A673 (cell line): ENCODE data around the gene PRPF4. TPM values are rescaled to one million over a fixed set of nuclear protein-coding genes. Genes with fewer than 3 reads are reported as not detected.
"Not testable (repeated sequence)": the region's sequence is repeated elsewhere in the genome, so short reads cannot be mapped to it uniquely, and the experiment has no call there.

Source experiments
- BruUV-seq: library from RNA; stranded (reverse); fragments of 400-500 nt; replicated peaks from 2 replicates; lab custom pipeline; 2021; lab: Mats Ljungman, UMichigan
- CTCF ChIA-PET: fragments of 300-600 bp; sonication (Branson Sonifier 250); formaldehyde crosslinking; loops from one replicate; lab custom pipeline; 2022; ENCODE audit warnings: antibody characterized with exemption; lab: Charles Lee
- POLR2A ChIA-PET: fragments of 300-600 bp; sonication (Branson Sonifier 250); formaldehyde crosslinking; loops from one replicate; lab custom pipeline; 2022; ENCODE audit warnings: antibody characterized with exemption; ENCODE audit not compliant: low non-redundant PET; lab: Charles Lee
- DNase-seq: peaks from one replicate; pipeline ENCODE4 v3.0.0-alpha.2; 2015; ENCODE audit warnings: low spot score
- H3K27ac ChIP-seq: fragments of 200-600 bp; sonication (generic); 2 replicates; pipeline ENCODE4 v1.5.1; 2016; ENCODE audit warnings: mixed run types, low read depth, mild to moderate bottlenecking, mixed read lengths, antibody characterized with exemption, low read length; ENCODE audit not compliant: poor library complexity, severe bottlenecking
- H3K27me3 ChIP-seq: fragments of 200-600 bp; sonication (generic); replicated peaks from 2 replicates; pipeline ENCODE4 v1.6.1; 2017; ENCODE audit warnings: mixed run types, low read depth, mild to moderate bottlenecking, mixed read lengths, antibody characterized with exemption, low read length; ENCODE audit not compliant: insufficient read depth, poor library complexity
- H3K36me3 ChIP-seq: fragments of 200-600 bp; sonication (generic); 2 replicates; pipeline ENCODE4 v1.6.1; 2016; ENCODE audit warnings: mixed run types, mild to moderate bottlenecking, mixed read lengths, antibody characterized with exemption, low read length; ENCODE audit not compliant: insufficient read depth, poor library complexity, severe bottlenecking
- H3K4me1 ChIP-seq: fragments of 200-600 bp; sonication (generic); 2 replicates; pipeline ENCODE4 v1.6.1; 2017; ENCODE audit warnings: mixed run types, mild to moderate bottlenecking, mixed read lengths, antibody characterized with exemption, low read length; ENCODE audit not compliant: insufficient read depth, poor library complexity, severe bottlenecking
- H3K4me3 ChIP-seq: fragments of 200-600 bp; sonication (generic); 2 replicates; pipeline ENCODE4 v1.5.1; 2016; ENCODE audit warnings: low read depth, mixed run types, mild to moderate bottlenecking, mixed read lengths, low read length; ENCODE audit not compliant: poor library complexity, severe bottlenecking
- H3K9me3 ChIP-seq: fragments of 200-600 bp; sonication (generic); 2 replicates; pipeline ENCODE4 v1.6.1; 2016; ENCODE audit warnings: mixed run types, low read depth, mild to moderate bottlenecking, mixed read lengths, antibody characterized with exemption, low read length; ENCODE audit not compliant: poor library complexity, severe bottlenecking
- EZH2 ChIP-seq: fragments of 200-600 bp; sonication (generic); IDR thresholded peaks from 2 replicates; pipeline ENCODE4 v1.6.1; 2017; ENCODE audit warnings: borderline replicate concordance, low read depth, mild to moderate bottlenecking, mixed read lengths, antibody characterized with exemption, low read length; ENCODE audit not compliant: poor library complexity, severe bottlenecking
- intact Hi-C: fragments of 100-400 bp; cut with micrococcal nuclease; formaldehyde crosslinking; loops from one replicate; pipeline ENCODE4 v1.10.0; 2022; ENCODE audit not compliant: unreplicated experiment
- total RNA-seq: library from RNA; stranded (reverse); gene quantifications from 2 replicates; pipeline ENCODE4 v1.2.3, GENCODE V29; 2021
- TF ChIP-seq, protein P1 (sequence below): fragments of 300-800, 200-600 bp; sonication (generic); conservative IDR thresholded peaks from 2 replicates; pipeline ENCODE4 v1.5.1; 2017; ENCODE audit warnings: low read depth, mild to moderate bottlenecking, antibody characterized with exemption, low read length, moderate library complexity, mixed read lengths

The PRPF4 gene
- total RNA-seq, 1 experiment from 2014 or later = 59.8 TPM

DNA sequence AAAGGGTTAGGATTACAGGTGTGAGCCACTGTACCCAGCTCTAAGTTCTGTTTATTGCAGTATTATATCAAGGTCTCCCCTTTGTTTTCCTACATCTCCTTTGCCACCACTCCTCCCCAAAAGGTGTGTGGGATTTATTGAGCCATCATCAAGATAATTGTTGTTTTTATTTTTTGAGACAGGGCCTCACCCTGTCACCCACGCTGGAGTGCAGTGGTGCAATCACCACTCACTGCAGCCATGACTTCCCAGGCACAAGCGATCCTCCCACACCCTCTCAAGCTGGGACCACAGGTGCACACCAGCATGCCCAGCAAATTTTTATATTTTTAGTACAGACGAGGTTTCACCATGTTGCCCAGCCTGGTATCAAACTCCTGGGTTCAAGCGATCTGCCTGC lies 29.6 kb upstream of the PRPF4 start:
- ChIA-PET CTCF (no interaction called here), POLR2A (no interaction called here)
- Histone ChIP-seq H3K9me3 (no peaks in the 10 kb centered on the region), H3K4me3 (no peak overlapping the region), H3K4me1 (peaks cover 17% of the 10 kb centered on the region), H3K27ac (no peak overlapping the region), H3K36me3 (no peaks in the 10 kb centered on the region), H3K27me3 (no peaks in the 10 kb centered on the region)
- DNase-seq = no peak
- BruUV-seq = no TSS peak
- TF ChIP-seq EZH2 = no peak
- TF ChIP-seq, protein P1, sequence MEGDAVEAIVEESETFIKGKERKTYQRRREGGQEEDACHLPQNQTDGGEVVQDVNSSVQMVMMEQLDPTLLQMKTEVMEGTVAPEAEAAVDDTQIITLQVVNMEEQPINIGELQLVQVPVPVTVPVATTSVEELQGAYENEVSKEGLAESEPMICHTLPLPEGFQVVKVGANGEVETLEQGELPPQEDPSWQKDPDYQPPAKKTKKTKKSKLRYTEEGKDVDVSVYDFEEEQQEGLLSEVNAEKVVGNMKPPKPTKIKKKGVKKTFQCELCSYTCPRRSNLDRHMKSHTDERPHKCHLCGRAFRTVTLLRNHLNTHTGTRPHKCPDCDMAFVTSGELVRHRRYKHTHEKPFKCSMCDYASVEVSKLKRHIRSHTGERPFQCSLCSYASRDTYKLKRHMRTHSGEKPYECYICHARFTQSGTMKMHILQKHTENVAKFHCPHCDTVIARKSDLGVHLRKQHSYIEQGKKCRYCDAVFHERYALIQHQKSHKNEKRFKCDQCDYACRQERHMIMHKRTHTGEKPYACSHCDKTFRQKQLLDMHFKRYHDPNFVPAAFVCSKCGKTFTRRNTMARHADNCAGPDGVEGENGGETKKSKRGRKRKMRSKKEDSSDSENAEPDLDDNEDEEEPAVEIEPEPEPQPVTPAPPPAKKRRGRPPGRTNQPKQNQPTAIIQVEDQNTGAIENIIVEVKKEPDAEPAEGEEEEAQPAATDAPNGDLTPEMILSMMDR = no peak
- intact Hi-C loops = no loop called here

DNA sequence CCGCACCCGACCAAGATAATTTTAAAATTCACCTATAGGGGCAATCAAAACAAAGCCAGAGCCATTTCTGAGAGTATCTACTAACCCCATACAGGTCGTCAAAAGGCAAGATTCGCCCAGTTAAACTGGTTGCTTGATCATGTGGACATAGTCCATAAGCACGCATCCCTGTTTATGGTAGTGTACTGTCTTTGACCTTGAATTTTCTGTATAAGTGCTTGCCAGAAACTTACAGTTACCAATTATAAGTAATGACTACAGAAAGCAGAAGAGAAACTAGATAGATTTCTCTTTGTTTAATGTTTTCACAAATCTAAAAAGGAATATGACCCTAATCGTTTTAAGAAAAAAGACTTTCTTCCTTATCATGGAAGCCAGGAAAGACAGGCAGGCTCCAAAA lies 28.5 kb upstream of the PRPF4 start:
- Histone ChIP-seq H3K27me3 (no peaks in the 10 kb centered on the region), H3K9me3 (no peaks in the 10 kb centered on the region), H3K4me1 (peaks cover 17% of the 10 kb centered on the region), H3K36me3 (no peaks in the 10 kb centered on the region), H3K4me3 (no peak overlapping the region), H3K27ac (no peak overlapping the region)
- no TSS peak for BruUV-seq
- TF ChIP-seq EZH2 = no peak
- TF ChIP-seq, protein P1 = no peak
- ChIA-PET POLR2A (interaction anchor here (0.6 kb wide), 1 partner anchor 237 kb away, joined by 20 read pairs; no protein-coding TSS in a partner anchor), CTCF (no interaction called here)
- intact Hi-C loops = no loop called here
- no peak for DNase-seq

DNA sequence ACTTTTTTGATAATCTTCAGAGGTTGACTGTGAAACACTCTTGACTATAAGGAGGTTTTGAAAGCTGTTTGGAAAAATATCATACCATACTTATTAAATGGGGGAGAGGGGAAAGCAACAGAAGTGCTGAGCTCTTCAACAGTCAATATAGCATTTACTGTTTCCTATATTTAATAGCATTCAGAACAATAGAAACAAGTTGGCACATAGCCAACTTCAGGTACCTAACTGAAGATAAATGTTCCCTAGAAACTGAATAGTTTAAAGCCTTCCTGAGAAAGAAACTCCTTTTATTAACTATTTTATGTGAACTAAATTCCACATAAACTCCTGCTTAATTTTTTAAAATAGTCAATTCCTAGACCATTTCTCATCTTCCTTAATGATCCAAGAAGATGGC lies 27.8 kb upstream of the PRPF4 start:
- intact Hi-C loops = no loop called here
- CTCF ChIA-PET = no interaction called here
- BruUV-seq = no TSS peak

DNA sequence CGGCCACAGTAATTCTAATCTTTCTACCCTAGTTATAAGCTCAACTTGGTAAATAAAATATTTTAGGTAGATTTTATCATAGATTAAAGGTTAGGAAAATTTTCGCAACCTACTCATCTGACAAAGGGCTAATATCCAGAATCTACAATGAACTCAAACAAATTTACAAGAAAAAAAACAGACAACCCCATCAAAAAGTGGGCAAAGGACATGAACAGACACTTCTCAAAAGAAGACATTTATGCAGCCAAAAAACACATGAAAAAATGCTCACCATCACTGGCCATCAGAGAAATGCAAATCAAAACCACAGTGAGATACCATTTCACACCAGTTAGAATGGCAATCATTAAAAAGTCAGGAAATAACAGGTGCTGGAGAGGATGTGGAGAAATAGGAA lies 25.8 kb upstream of the PRPF4 start:
- H3K27me3 ChIP-seq, H3K4me3 ChIP-seq, H3K9me3 ChIP-seq, BruUV-seq, H3K27ac ChIP-seq, CTCF ChIA-PET, H3K36me3 ChIP-seq, POLR2A ChIA-PET, DNase-seq, H3K4me1 ChIP-seq, intact Hi-C loops: not testable (repeated sequence)

More for the DNA sequence above, 27.8 kb upstream of the PRPF4 start:
- Histone ChIP-seq H3K36me3 (no peaks in the 10 kb centered on the region), H3K9me3 (no peaks in the 10 kb centered on the region), H3K27me3 (no peaks in the 10 kb centered on the region), H3K27ac (no peak overlapping the region), H3K4me1 (peaks cover 13% of the 10 kb centered on the region), H3K4me3 (no peak overlapping the region)
- TF ChIP-seq, protein P1 = no peak
- TF ChIP-seq EZH2 = no peak
- DNase-seq = no peak
- POLR2A ChIA-PET = no interaction called here
